ENCODE data around the gene ITPK1.

ITPK1 gene

DNA sequence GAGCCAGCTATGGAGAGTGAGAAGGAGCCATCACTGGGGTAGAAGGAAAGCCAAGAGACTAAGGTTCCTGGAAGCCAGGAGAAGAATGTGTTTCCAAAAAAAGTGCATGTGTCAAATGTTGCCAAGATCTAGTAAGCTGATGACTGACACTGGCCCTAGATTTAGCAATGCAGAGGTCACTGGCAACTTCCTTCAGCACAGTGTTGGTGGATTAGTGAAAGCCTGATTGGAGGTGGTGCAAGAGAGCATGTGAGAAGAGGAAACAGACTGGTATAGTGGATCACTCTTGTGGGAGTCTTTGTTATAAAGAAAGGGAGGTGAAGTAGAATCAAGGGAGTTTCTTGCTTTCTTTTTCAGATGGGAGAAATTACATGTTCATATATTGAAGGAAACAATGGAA lies 226.8 kb downstream of the ITPK1 start:
- DNase-seq (ENCODE audit: low read depth), result no peak

DNA sequence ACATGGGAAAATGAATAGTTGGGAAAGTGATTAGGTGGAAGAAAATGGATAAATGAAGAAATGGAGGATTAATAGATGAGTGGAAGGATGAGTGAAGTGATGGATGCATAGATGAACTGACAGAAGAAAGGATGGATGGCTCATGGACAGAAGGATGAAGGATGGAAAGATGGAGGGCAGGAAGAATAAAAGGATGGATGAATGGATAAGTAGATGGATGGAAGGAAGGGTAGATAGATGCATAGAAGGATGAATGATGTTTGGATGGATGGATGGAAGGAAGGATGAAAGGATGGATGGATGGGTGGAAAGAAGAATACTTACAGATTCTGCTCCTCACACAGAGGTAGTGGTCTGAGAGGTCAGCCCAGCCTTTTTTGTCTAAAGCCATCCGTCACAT lies 228.6 kb downstream of the ITPK1 start:
- DNase-seq (ENCODE audit: low read depth), result no peak

All from activated T-helper 9 cell treated with anti-CD3 and anti-CD28 coated beads, Interleukin-2, amount 50 U/mL, for 16 hours (primary cell).